ENCODE measurements around the gene MBOAT1. TPM values are rescaled to one million over a fixed set of nuclear protein-coding genes. Genes with fewer than 3 reads are reported as not detected.

Gene MBOAT1
- polyA plus RNA-seq, 1 donor (not counting 4 experiments of a cell fraction or from before 2014, with no cell fraction given): 4.9 TPM

- no peaks in the 10 kb centered on the region for H3K9me3 ChIP-seq (ENCODE audit: control insufficient read depth, low read depth, low read length)
- no peak for FAIRE-seq
- H3K9ac ChIP-seq (ENCODE audit: control insufficient read depth, extremely low read depth, insufficient read depth, low read length): no peak overlapping the region
- H3K36me3 ChIP-seq (ENCODE audit: control insufficient read depth in 2 of 2, extremely low read depth in 1 of 2, insufficient read depth in 2 of 2, low read length in 2 of 2): no peaks in the 10 kb centered on the region
- peaks cover 3% of the 10 kb centered on the region for H3K9me1 ChIP-seq (ENCODE audit: control insufficient read depth, extremely low read depth, insufficient read depth, low read length)
- no peaks in the 10 kb centered on the region for H3K4me1 ChIP-seq (ENCODE audit: control insufficient read depth, extremely low read depth, insufficient read depth, low read length)
- no peak overlapping the region for H3K27ac ChIP-seq (ENCODE audit: control insufficient read depth, insufficient read depth, low read length)
- H3K79me2 ChIP-seq (ENCODE audit: control insufficient read depth, insufficient read depth, low read length): no peaks in the 10 kb centered on the region
- dilution Hi-C loops (cut with MboI; ENCODE audit: extremely low pct_ligation_motif_present, low sequenced_read_pairs): no loop called here
- TF ChIP-seq CTCF (optimal IDR thresholded peaks at IDR 0.05 in 1 of 3, IDR thresholded peaks at IDR 0.05 in 1 of 3, conservative IDR thresholded peaks at IDR 0.05 in 1 of 3; ENCODE audit: extremely low read depth in 1 of 3, insufficient read depth in 2 of 3, low read length in 3 of 3) (no peak), EZH2 (IDR thresholded peaks at IDR 0.05; ENCODE audit: low read length) (no peak)
- DNase-seq (ENCODE audit: low read depth, low spot score): no peak
- no peak overlapping the region for H3K4me3 ChIP-seq (ENCODE audit: control insufficient read depth in 2 of 3, extremely low read depth in 1 of 3, insufficient read depth in 2 of 3, low read depth in 1 of 3, low read length in 3 of 3)
- H2AFZ ChIP-seq (ENCODE audit: control insufficient read depth, low read length): no peak overlapping the region
- no peaks in the 10 kb centered on the region for H4K20me1 ChIP-seq (ENCODE audit: control insufficient read depth, extremely low read depth, insufficient read depth, low read length)
- no peak overlapping the region for H3K4me2 ChIP-seq (ENCODE audit: control insufficient read depth, extremely low read depth, insufficient read depth, low read depth, low read length)
- H3K27me3 ChIP-seq (ENCODE audit: control insufficient read depth, extremely low read depth, insufficient read depth, low read length): no peaks in the 10 kb centered on the region
Measured at GRCh38 chr6:20169786-20170185, 42.5 kb downstream of the MBOAT1 start.

DNA sequence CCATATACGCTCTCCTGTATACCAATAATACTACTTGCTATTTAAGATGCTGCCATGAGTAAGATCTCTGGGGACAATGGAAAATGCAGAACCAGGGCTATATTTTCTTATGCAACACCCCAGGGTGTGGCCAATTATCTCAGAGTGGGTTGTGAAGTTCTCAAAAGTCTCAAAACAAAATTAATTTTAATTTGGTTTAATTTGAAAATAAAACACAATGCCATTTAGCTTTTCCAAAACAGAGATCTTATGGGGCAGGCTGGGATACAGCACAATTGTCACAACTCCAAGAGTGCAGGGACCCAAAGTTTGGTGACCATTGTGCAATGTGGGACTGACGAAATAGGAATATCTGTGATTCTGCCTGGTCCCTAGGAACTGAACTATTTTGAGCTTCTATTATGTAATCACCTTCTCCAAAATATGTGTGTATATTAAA is 43.1 kb downstream of the MBOAT1 start:
- no peak overlapping the region for H3K27ac ChIP-seq (ENCODE audit: control insufficient read depth, insufficient read depth, low read length)

More for the DNA sequence above, 43.1 kb downstream of the MBOAT1 start:
- dilution Hi-C loops (cut with MboI; ENCODE audit: extremely low pct_ligation_motif_present, low sequenced_read_pairs): no loop called here
- Histone ChIP-seq H2AFZ (ENCODE audit: control insufficient read depth, low read length) (no peak overlapping the region), H3K36me3 (ENCODE audit: control insufficient read depth in 2 of 2, extremely low read depth in 1 of 2, insufficient read depth in 2 of 2, low read length in 2 of 2) (no peaks in the 10 kb centered on the region), H3K79me2 (ENCODE audit: control insufficient read depth, insufficient read depth, low read length) (no peaks in the 10 kb centered on the region), H3K9me3 (ENCODE audit: control insufficient read depth, low read depth, low read length) (no peaks in the 10 kb centered on the region), H3K9ac (ENCODE audit: control insufficient read depth, extremely low read depth, insufficient read depth, low read length) (no peak overlapping the region), H3K9me1 (ENCODE audit: control insufficient read depth, extremely low read depth, insufficient read depth, low read length) (peaks cover 3% of the 10 kb centered on the region), H4K20me1 (ENCODE audit: control insufficient read depth, extremely low read depth, insufficient read depth, low read length) (no peaks in the 10 kb centered on the region), H3K4me3 (ENCODE audit: control insufficient read depth in 2 of 3, extremely low read depth in 1 of 3, insufficient read depth in 2 of 3, low read depth in 1 of 3, low read length in 3 of 3) (no peak overlapping the region), H3K27me3 (ENCODE audit: control insufficient read depth, extremely low read depth, insufficient read depth, low read length) (no peaks in the 10 kb centered on the region), H3K4me1 (ENCODE audit: control insufficient read depth, extremely low read depth, insufficient read depth, low read length) (no peaks in the 10 kb centered on the region), H3K4me2 (ENCODE audit: control insufficient read depth, extremely low read depth, insufficient read depth, low read depth, low read length) (no peak overlapping the region)
- FAIRE-seq (no peak), DNase-seq (ENCODE audit: low read depth, low spot score) (no peak)
- no peak for TF ChIP-seq CTCF (optimal IDR thresholded peaks at IDR 0.05 in 1 of 3, IDR thresholded peaks at IDR 0.05 in 1 of 3, conservative IDR thresholded peaks at IDR 0.05 in 1 of 3; ENCODE audit: extremely low read depth in 1 of 3, insufficient read depth in 2 of 3, low read length in 3 of 3)
- TF ChIP-seq EZH2 (IDR thresholded peaks at IDR 0.05; ENCODE audit: low read length): no peak
